Adrenal gland (tissue), 12 donors: ENCODE measurements around the gene ZNF277. TPM values are rescaled to one million over a fixed set of nuclear protein-coding genes. Genes with fewer than 3 reads are reported as not detected.

ENCODE experiments used
- DNase-seq, 7 donors: peaks; one replicate each; pipeline ENCODE4 v3.0.0-alpha.2; 2019 to 2020
- H3K27ac ChIP-seq, 5 donors: fragments of 200-600 bp; sonication (generic) in 4 of 5; 1 replicate in 3 of 5; 2 replicates in 2 of 5; pipeline versions ENCODE4 v1.5.1 to v1.8.0; 2016 to 2020; ENCODE audit warnings: mild to moderate bottlenecking in 1 of 5
- H3K27me3 ChIP-seq: fragments of 200-600 bp; 2 replicates; pipeline ENCODE4 v1.8.0; 2021
- H3K36me3 ChIP-seq, 2 donors: fragments of 200-600 bp; replicated peaks in 1 of 2; 1 replicate in 1 of 2; 2 replicates in 1 of 2; pipeline versions ENCODE4 v1.5.1 to v1.8.0; 2018 to 2022
- H3K4me1 ChIP-seq, 2 donors: fragments of 200-600 bp; replicated peaks in 1 of 2; 1 replicate in 1 of 2; 2 replicates in 1 of 2; pipeline versions ENCODE4 v1.5.1 to v1.8.0; 2018 to 2021
- H3K4me3 ChIP-seq, 4 donors: fragments of 200-600 bp; sonication (generic) in 3 of 4; one replicate each; pipeline ENCODE4 v1.5.1; 2016 to 2018
- H3K9me3 ChIP-seq, 3 donors: fragments of 200-600 bp; sonication (generic) in 1 of 3; replicated peaks in 1 of 3; 1 replicate in 2 of 3; 2 replicates in 1 of 3; pipeline versions ENCODE4 v1.5.1 to v1.8.0; 2016 to 2021
- CTCF ChIP-seq, 6 experiments: fragments of 450-650 bp in 4 of 6; fragments of 200-600 bp in 2 of 6; sonication (generic) in 1 of 6; IDR thresholded peaks; 1 replicate in 5 of 6; 2 replicates in 1 of 6; pipeline versions ENCODE4 v1.5.1 to v1.8.0; 2016 to 2021; ENCODE audit warnings: antibody characterized with exemption in 6 of 6, mild to moderate bottlenecking in 2 of 6, moderate library complexity in 1 of 6
- POLR2A ChIP-seq, 2 donors: fragments of 450-650 bp; IDR thresholded peaks; one replicate each; pipeline ENCODE4 v1.6.1; 2017; ENCODE audit warnings: antibody characterized with exemption in 2 of 2, mild to moderate bottlenecking in 2 of 2, moderate library complexity in 1 of 2
- WGBS, 4 donors: extraction: QIAGEN DNeasy Blood & Tissue Kit in 2 of 4; methylation state at CpG; one replicate each; pipeline versions ENCODE4 v1.1.5 to v1.1.7; 2013 to 2017; 5-methylcytosine and 5-hydroxymethylcytosine counted together
- intact Hi-C, 2 donors: fragments of 100-400 bp; cut with DNase I; formaldehyde crosslinking; loops; one replicate each; pipeline versions ENCODE4 v1.14.1 to v1.15.0; 2022 to 2023
- polyA plus RNA-seq, 3 donors: library from polyadenylated mRNA; stranded (reverse); fragments of 200-250 nt in 2 of 3; fragments of 350-450 nt in 1 of 3; fragmentation: Illumina TruSeq in 1 of 3; extraction: RNeasy Lipid Tissue Mini Kit (QIAGEN cat#74804) in 1 of 3; gene quantifications; one replicate each; pipeline ENCODE4 v1.2.3, GENCODE V29; 2013 to 2014
- total RNA-seq, 9 donors: library from RNA; depleted of rRNA in 4 of 9; stranded (reverse); fragments of >200 nt in 4 of 9; fragments of 120-200 nt in 1 of 9; fragmentation: NEBNext Ultra II Directional in 1 of 9; extraction: Animal tissue kit (Norgen Biotek cat#: 25700) in 1 of 9; gene quantifications; one replicate each; pipeline versions ENCODE4 v1.1.0 to v1.2.4, GENCODE V29; 2013 to 2023
- donor health status: healthy with polysubstance abuse.
- donor health status: Bipolar disorder and iron deficiency.
- donor health status: DM: yes; HTN: yes; CAD: no.
- donor health status: DM: no; HTN: no; CAD: no.
- donor health status: DM: no; HTN: no; CAD: no.
- donor health status: DM: yes; HTN: yes; CAD: no.

Gene ZNF277
- total and polyA plus RNA-seq, 12 donors, result 12.6 to 30.6 (median 19.7) TPM

- H3K27ac ChIP-seq, result no peak overlapping the region
- no peaks in the 10 kb centered on the region for H3K27me3 ChIP-seq
- TF ChIP-seq POLR2A (IDR thresholded peaks at IDR 0.05) (no peak), CTCF (IDR thresholded peaks at IDR 0.05) (no peak)
- no peak overlapping the region for H3K4me3 ChIP-seq
- H3K36me3 ChIP-seq, result no peaks in the 10 kb centered on the region
- H3K4me1 ChIP-seq, result no peaks in the 10 kb centered on the region
- intact Hi-C loops, result no loop called here
- DNase-seq, result no peak
- 59 to 81% (median 71%) methylated on average over 2 of the region's 2 CpGs for WGBS, 4 donors
- H3K9me3 ChIP-seq, result no peaks in the 10 kb centered on the region
Observed at GRCh38 chr7:112280267-112280666, 73.8 kb downstream of the ZNF277 start.

- TF ChIP-seq POLR2A (IDR thresholded peaks at IDR 0.05) (no peak), CTCF (IDR thresholded peaks at IDR 0.05) (no peak)
- H3K27ac ChIP-seq, result no peak overlapping the region
- no peak for DNase-seq
- no peaks in the 10 kb centered on the region for H3K9me3 ChIP-seq
- no peaks in the 10 kb centered on the region for H3K27me3 ChIP-seq
- intact Hi-C loops, result no loop called here
- H3K36me3 ChIP-seq, result no peaks in the 10 kb centered on the region
- 94 to 100% (median 98%) methylated on average over 1 of the region's 1 CpG for WGBS, 4 donors
- no peak overlapping the region for H3K4me3 ChIP-seq
- no peaks in the 10 kb centered on the region for H3K4me1 ChIP-seq
Observed at GRCh38 chr7:112282476-112283188, 76.1 kb downstream of the ZNF277 start.

GRCh38 chr7:112283382-112283910 lies 77.0 kb downstream of the ZNF277 start:
- no peaks in the 10 kb centered on the region for H3K27me3 ChIP-seq
- no peaks in the 10 kb centered on the region for H3K36me3 ChIP-seq
- intact Hi-C loops, result no loop called here
- no peak overlapping the region for H3K27ac ChIP-seq
- H3K9me3 ChIP-seq, result no peaks in the 10 kb centered on the region
- TF ChIP-seq POLR2A (IDR thresholded peaks at IDR 0.05), result no peak
- 96 to 98% (median 96%) methylated on average over 4 of the region's 4 CpGs for WGBS, 4 donors
- DNase-seq, result no peak
- no peak overlapping the region for H3K4me3 ChIP-seq
- no peaks in the 10 kb centered on the region for H3K4me1 ChIP-seq

- H3K36me3 ChIP-seq, result no peaks in the 10 kb centered on the region
- H3K27me3 ChIP-seq, result no peaks in the 10 kb centered on the region
- WGBS, 4 donors, result 61 to 77% (median 73%) methylated on average over 5 of the region's 5 CpGs
- TF ChIP-seq POLR2A (IDR thresholded peaks at IDR 0.05), result no peak
- no peak for TF ChIP-seq CTCF (IDR thresholded peaks at IDR 0.05)
- no peak overlapping the region for H3K27ac ChIP-seq
- intact Hi-C loops, result no loop called here
- no peaks in the 10 kb centered on the region for H3K4me1 ChIP-seq
- no peak overlapping the region for H3K4me3 ChIP-seq
- no peak for DNase-seq
- no peaks in the 10 kb centered on the region for H3K9me3 ChIP-seq
Observed at GRCh38 chr7:112286250-112287086, 80.0 kb downstream of the ZNF277 start.
